GM21723 (cell line): ENCODE measurements around the gene ARID1A.

Source experiments
- ATAC-seq: cut with Tn5 transposase; IDR thresholded peaks from one replicate; pipeline ENCODE4 v1.9.1; 2021; ENCODE audit warnings: mild to moderate bottlenecking, moderate library complexity; ENCODE audit not compliant: unreplicated experiment

The ARID1A gene

DNA sequence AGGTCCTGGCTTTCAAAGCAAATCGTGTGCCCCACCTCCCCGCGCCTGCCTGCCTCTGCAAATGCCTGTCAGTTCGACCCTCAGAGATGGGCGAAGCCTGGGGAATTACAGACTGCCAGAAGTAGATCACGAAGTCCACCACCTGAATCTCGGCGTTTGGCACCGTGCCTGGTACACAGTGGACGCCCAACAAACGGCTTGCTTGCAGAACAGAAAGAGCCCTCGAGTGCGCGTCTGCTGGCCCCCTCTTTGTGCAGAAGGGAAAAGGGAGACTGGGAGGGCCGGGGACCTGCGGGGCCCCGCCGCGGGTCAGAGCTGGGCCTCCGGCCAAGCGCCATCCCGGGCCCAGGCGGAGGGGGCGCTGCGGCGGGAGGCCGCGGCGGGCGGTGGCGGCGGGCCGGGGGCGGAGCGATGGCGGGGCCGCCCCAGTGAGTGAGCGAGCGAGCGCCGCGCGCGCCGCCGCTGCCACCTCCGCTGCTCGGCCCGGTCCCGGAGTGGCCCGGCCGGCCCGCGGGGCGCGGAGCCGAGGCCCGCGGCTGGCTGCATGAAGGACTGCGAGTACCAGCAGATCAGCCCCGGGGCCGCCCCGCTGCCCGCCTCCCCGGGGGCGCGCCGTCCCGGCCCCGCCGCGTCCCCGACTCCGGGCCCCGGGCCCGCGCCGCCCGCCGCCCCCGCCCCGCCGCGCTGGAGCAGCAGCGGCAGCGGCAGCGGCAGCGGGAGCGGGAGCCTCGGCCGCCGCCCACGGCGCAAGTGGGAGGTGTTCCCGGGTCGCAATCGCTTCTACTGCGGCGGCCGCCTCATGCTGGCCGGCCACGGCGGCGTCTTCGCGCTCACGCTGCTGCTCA, 130.7 kb downstream of the ARID1A start, which contains the start of gene ZDHHC18:
TSS of gene ZDHHC18 (plus strand) at position 428 of the 845 bp plus-strand sequence. CDS start at position 545, 117 bp downstream.
- peak; percentile 73 for ATAC-seq

GRCh38 chr1:26827106-26827604, 131.3 kb downstream of the ARID1A start:
- ATAC-seq, result no peak

DNA sequence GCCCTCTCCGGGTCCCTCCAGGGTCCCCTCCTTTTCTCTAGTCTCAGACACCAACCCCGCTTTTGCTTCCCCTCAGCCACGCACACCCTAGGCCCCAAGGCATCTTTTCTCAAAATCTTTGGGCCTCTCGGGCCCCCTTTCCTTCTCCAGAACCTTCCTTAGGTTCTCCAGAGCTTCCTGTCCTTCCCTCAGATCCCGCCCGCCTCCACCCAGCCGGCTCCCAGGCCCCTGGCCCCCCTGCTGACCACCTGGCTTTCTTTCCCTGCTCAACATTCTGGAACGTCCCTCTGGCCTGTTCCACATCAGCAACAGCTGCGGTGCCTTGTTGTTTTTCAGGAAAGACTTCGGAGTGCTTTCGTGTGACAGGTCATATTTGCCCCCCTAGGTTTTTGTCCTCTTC, 131.8 kb downstream of the ARID1A start:
- no peak for ATAC-seq

DNA sequence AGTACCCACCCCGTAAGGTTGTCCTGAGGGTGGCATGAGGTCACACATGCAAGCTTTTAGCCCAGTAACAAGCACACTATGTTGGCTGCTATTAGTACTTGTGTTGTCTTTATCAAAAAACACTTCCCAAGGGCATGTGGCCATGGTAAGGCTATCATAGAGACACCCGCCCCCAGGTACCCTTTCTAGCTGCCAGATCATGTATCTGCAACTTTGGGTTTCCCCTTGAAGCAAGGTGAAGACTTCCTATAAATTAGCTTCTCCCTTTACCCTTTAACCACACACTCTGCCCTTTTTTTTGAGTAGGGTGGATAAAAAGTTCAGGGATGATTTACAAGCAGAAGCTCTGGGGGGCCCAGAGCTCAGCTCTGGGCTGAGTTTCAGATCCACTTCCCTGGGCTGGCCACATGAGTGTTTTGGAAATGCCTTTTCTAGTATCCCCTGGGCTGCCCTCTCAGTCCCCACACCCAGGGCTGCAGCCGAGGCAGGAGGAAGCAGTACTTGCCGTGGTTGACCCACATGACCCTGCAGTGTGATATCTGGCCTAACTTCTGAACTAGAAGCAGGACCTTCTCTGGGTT, 132.7 kb downstream of the ARID1A start:
- no peak for ATAC-seq

GRCh38 chr1:26829184-26829911, 133.5 kb downstream of the ARID1A start:
- ATAC-seq, result no peak

GRCh38 chr1:26831059-26831458, 135.2 kb downstream of the ARID1A start:
- ATAC-seq, result no peak
